HCT116 (cell line): Measurements from ENCODE around the gene TMEM247.

Experiments used
- CTCF ChIP-seq, 3 experiments: fragments of 200-600 bp in 1 of 3; sonication (generic) in 1 of 3; IDR thresholded peaks in 2 of 3; conservative IDR thresholded peaks in 1 of 3; 2 replicates each; pipeline ENCODE4 v1.5.1; 2012 to 2017; ENCODE audit warnings: low read depth in 2 of 3, low read length in 2 of 3, antibody characterized with exemption in 1 of 3, borderline replicate concordance in 1 of 3, control low read depth in 1 of 3, mild to moderate bottlenecking in 1 of 3, mixed read lengths in 1 of 3, mixed run types in 1 of 3, moderate library complexity in 1 of 3; ENCODE audit not compliant: insufficient read depth in 1 of 3
- EZH2 ChIP-seq: fragments of 200-600 bp; sonication (generic); IDR thresholded peaks from 2 replicates; pipeline ENCODE4 v1.6.1; 2017; ENCODE audit warnings: antibody characterized with exemption, mixed run types
- JUND ChIP-seq: IDR thresholded peaks from 2 replicates; pipeline ENCODE4 v1.6.1; 2012
- POLR2A ChIP-seq: IDR thresholded peaks from 2 replicates; pipeline ENCODE4 v1.7.0; 2011; ENCODE audit warnings: borderline replicate concordance; ENCODE audit not compliant: insufficient read depth, insufficient read length; ENCODE audit errors: extremely low read depth
- POLR2AphosphoS5 ChIP-seq: IDR thresholded peaks from 2 replicates; pipeline ENCODE4 v1.6.1; 2011; ENCODE audit warnings: mild to moderate bottlenecking, low read depth, low read length, moderate library complexity
- TF ChIP-seq, protein P1 (sequence below): IDR thresholded peaks from 2 replicates; pipeline ENCODE4 v1.6.1; 2012

GRCh38 chr2:46504685-46505471, 25.5 kb downstream of the TMEM247 start:
- no peak for TF ChIP-seq JUND
- no peak for TF ChIP-seq EZH2
- TF ChIP-seq, protein P1, sequence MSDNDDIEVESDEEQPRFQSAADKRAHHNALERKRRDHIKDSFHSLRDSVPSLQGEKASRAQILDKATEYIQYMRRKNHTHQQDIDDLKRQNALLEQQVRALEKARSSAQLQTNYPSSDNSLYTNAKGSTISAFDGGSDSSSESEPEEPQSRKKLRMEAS, result no peak
- no peak for TF ChIP-seq CTCF (IDR thresholded peaks at IDR 0.05 in 2 of 3, conservative IDR thresholded peaks at IDR 0.05 in 1 of 3; ENCODE audit: borderline replicate concordance in 1 of 3, insufficient read depth in 1 of 3, low read depth in 2 of 3, low read length in 2 of 3)
- TF ChIP-seq POLR2A, result no peak
- TF ChIP-seq POLR2AphosphoS5, result no peak
